Measurements from ENCODE around the gene RPL4.
"Not testable (repeated sequence)": the region's sequence is repeated elsewhere in the genome, so short reads cannot be mapped to it uniquely, and the experiment has no call there.

RPL4 gene

GRCh38 chr15:66489179-66489791 lies 15.4 kb downstream of the RPL4 start:
- DNase-seq = no peak

GRCh38 chr15:66488525-66488924 lies 16.1 kb downstream of the RPL4 start:
- no peak for DNase-seq

GRCh38 chr15:66486887-66487286 lies 17.8 kb downstream of the RPL4 start:
- no peak for DNase-seq

GRCh38 chr15:66484539-66485112 lies 20.0 kb downstream of the RPL4 start:
- DNase-seq = no peak

- no peak for DNase-seq
Observed at GRCh38 chr15:66483131-66483566, 21.5 kb downstream of the RPL4 start.

GRCh38 chr15:66482539-66482938 lies 22.1 kb downstream of the RPL4 start:
- DNase-seq = no peak

- DNase-seq = no peak
Observed at GRCh38 chr15:66481107-66481856, 23.4 kb downstream of the RPL4 start.

GRCh38 chr15:66480267-66480666 lies 24.4 kb downstream of the RPL4 start:
- no peak for DNase-seq

- no peak for DNase-seq
Observed at GRCh38 chr15:66477011-66477410, 27.6 kb downstream of the RPL4 start.

- no peak for DNase-seq
Observed at GRCh38 chr15:66476535-66476934, 28.1 kb downstream of the RPL4 start.

GRCh38 chr15:66474963-66475362 lies 29.7 kb downstream of the RPL4 start:
- DNase-seq = no peak

- no peak for DNase-seq
Observed at GRCh38 chr15:66474135-66474534, 30.5 kb downstream of the RPL4 start.

GRCh38 chr15:66472176-66472999 lies 32.3 kb downstream of the RPL4 start:
- DNase-seq = no peak

GRCh38 chr15:66470825-66471224 lies 33.8 kb downstream of the RPL4 start:
- DNase-seq = not testable (repeated sequence)

GRCh38 chr15:66467162-66468040 lies 37.3 kb downstream of the RPL4 start:
- not testable (repeated sequence) for DNase-seq

- DNase-seq = not testable (repeated sequence)
Observed at GRCh38 chr15:66465294-66465693, 39.4 kb downstream of the RPL4 start.

- DNase-seq = peak; percentile 47
Observed at GRCh38 chr15:66462627-66463026, 42.0 kb downstream of the RPL4 start.

GRCh38 chr15:66461917-66462316 lies 42.7 kb downstream of the RPL4 start:
- DNase-seq = no peak

- DNase-seq = not testable (repeated sequence)
Observed at GRCh38 chr15:66461294-66461693, 43.4 kb downstream of the RPL4 start.

GRCh38 chr15:66459818-66460615 lies 44.6 kb downstream of the RPL4 start:
- DNase-seq = no peak

GRCh38 chr15:66456211-66456610 lies 48.4 kb downstream of the RPL4 start:
- no peak for DNase-seq

Data from NCI-H2171 treated with DMSO at 0.1 percent for 48 hours (cell line).